H1 (cell line): ENCODE results near the gene MXD3. TPM values are rescaled to one million over a fixed set of nuclear protein-coding genes. Genes with fewer than 3 reads are reported as not detected.

ENCODE experiments used
- CTCF ChIA-PET: fragments of 300-600 bp; sonication (Branson Sonifier 250); formaldehyde crosslinking; loops from one replicate; lab custom pipeline; 2021; ENCODE audit not compliant: partially characterized antibody; lab: Charles Lee
- POLR2A ChIA-PET: fragments of 300-600 bp; sonication (Branson Sonifier 250); formaldehyde crosslinking; loops from one replicate; lab custom pipeline; 2021; ENCODE audit warnings: inconsistent platforms; ENCODE audit not compliant: partially characterized antibody; lab: Charles Lee
- DNase-seq, 2 experiments: peaks; one replicate each; pipeline versions ENCODE4 v3.0.0 to v3.0.0-alpha.2; 2010 to 2022; ENCODE audit warnings: low spot score in 2 of 2, low read depth in 1 of 2, mixed read lengths in 1 of 2
- FAIRE-seq: peaks from 2 replicates; lab custom pipeline; 2011; peaks lifted over from hg19 to GRCh38; lab: Jason Lieb, UNC
- H2AFZ ChIP-seq: 2 replicates; pipeline ENCODE4 v1.8.1; 2012; ENCODE audit warnings: low read length, inconsistent platforms
- H2AK5ac ChIP-seq: 2 replicates; pipeline ENCODE4 v1.6.1; 2013; ENCODE audit warnings: low read depth, low read length
- H2BK120ac ChIP-seq: replicated peaks from 2 replicates; pipeline ENCODE3; 2013; ENCODE audit warnings: low read depth, low read length, inconsistent platforms
- H2BK12ac ChIP-seq: 2 replicates; pipeline ENCODE4 v1.6.1; 2013; ENCODE audit warnings: low read depth, low read length
- H2BK15ac ChIP-seq: 2 replicates; pipeline ENCODE4 v1.6.1; 2013; ENCODE audit warnings: low read length
- H2BK20ac ChIP-seq: 2 replicates; pipeline ENCODE4 v1.6.1; 2013; ENCODE audit warnings: low read length
- H2BK5ac ChIP-seq: 2 replicates; pipeline ENCODE4 v1.6.1; 2013; ENCODE audit warnings: low read depth, low read length
- H3K14ac ChIP-seq: 2 replicates; pipeline ENCODE4 v1.6.1; 2013; ENCODE audit warnings: inconsistent platforms; ENCODE audit not compliant: insufficient read length
- H3K18ac ChIP-seq: 2 replicates; pipeline ENCODE4 v1.6.1; 2013; ENCODE audit warnings: low read length; ENCODE audit errors: extremely low read depth
- H3K23ac ChIP-seq: 2 replicates; pipeline ENCODE4 v1.6.1; 2013; ENCODE audit warnings: inconsistent platforms; ENCODE audit not compliant: insufficient read length
- H3K23me2 ChIP-seq: 2 replicates; pipeline ENCODE4 v1.6.1; 2013; ENCODE audit warnings: low read depth, low read length
- H3K27ac ChIP-seq: 2 replicates; pipeline ENCODE4 v1.6.1; 2011; ENCODE audit warnings: low read depth, low read length, inconsistent platforms
- H3K27me3 ChIP-seq, 4 experiments: replicated peaks in 1 of 4; 1 replicate in 1 of 4; 2 replicates in 3 of 4; pipeline versions ENCODE4 v1.6.1 to v1.8.1; 2011 to 2013; ENCODE audit warnings: low read length in 3 of 4, mild to moderate bottlenecking in 3 of 4, inconsistent platforms in 2 of 4, mixed read lengths in 2 of 4, moderate library complexity in 1 of 4; ENCODE audit not compliant: control insufficient read depth in 3 of 4, insufficient read depth in 3 of 4; ENCODE audit errors: extremely low read depth in 1 of 4
- H3K36me3 ChIP-seq, 4 experiments: 2 replicates each; pipeline versions ENCODE4 v1.6.1 to v1.8.1; 2011 to 2013; ENCODE audit warnings: mild to moderate bottlenecking in 4 of 4, low read length in 3 of 4, moderate library complexity in 2 of 4, control low read depth in 1 of 4, inconsistent platforms in 1 of 4; ENCODE audit not compliant: insufficient read depth in 4 of 4, control insufficient read depth in 2 of 4
- H3K4ac ChIP-seq: replicated peaks from 2 replicates; pipeline ENCODE3; 2013; ENCODE audit warnings: low read length, low read depth, mixed read lengths, inconsistent platforms; ENCODE audit not compliant: insufficient read length
- H3K4me1 ChIP-seq, 4 experiments: replicated peaks in 1 of 4; 1 replicate in 1 of 4; 2 replicates in 3 of 4; pipeline versions ENCODE4 v1.6.1 to v1.8.1; 2011 to 2013; ENCODE audit warnings: low read length in 3 of 4, inconsistent platforms in 2 of 4, mixed read lengths in 1 of 4; ENCODE audit not compliant: insufficient read depth in 4 of 4, control insufficient read depth in 3 of 4
- H3K4me2 ChIP-seq, 2 experiments: 2 replicates each; pipeline versions ENCODE4 v1.6.1 to v1.8.1; 2011 to 2013; ENCODE audit warnings: low read depth in 2 of 2, low read length in 2 of 2, control low read depth in 1 of 2, inconsistent platforms in 1 of 2, mild to moderate bottlenecking in 1 of 2; ENCODE audit not compliant: insufficient read depth in 1 of 2
- H3K4me3 ChIP-seq, 4 experiments: fragments of 200-600, 300-600 bp in 1 of 4; sonication (generic), shearing (Covaris generic), sonication (Bioruptor Twin) in 1 of 4; 2 replicates each; pipeline versions ENCODE4 v1.5.1 to v1.8.1; 2011 to 2016; ENCODE audit warnings: low read length in 4 of 4, low read depth in 3 of 4, control low read depth in 2 of 4, inconsistent platforms in 2 of 4, mild to moderate bottlenecking in 2 of 4, mixed read lengths in 1 of 4, moderate library complexity in 1 of 4; ENCODE audit not compliant: insufficient read depth in 2 of 4; ENCODE audit errors: extremely low read depth in 1 of 4
- H3K56ac ChIP-seq: replicated peaks from 2 replicates; pipeline ENCODE3; 2013; ENCODE audit warnings: low read depth, mild to moderate bottlenecking, mixed read lengths, low read length, inconsistent platforms; ENCODE audit not compliant: insufficient read length
- H3K79me1 ChIP-seq: 2 replicates; pipeline ENCODE4 v1.6.1; 2013; ENCODE audit warnings: low read depth, low read length, control low read depth
- H3K79me2 ChIP-seq, 2 experiments: 2 replicates each; pipeline versions ENCODE4 v1.6.1 to v1.8.1; 2012 to 2013; ENCODE audit warnings: low read length in 2 of 2, mild to moderate bottlenecking in 2 of 2, inconsistent platforms in 1 of 2; ENCODE audit not compliant: insufficient read depth in 2 of 2, control insufficient read depth in 1 of 2
- H3K9ac ChIP-seq, 4 experiments: replicated peaks in 1 of 4; 1 replicate in 1 of 4; 2 replicates in 3 of 4; pipeline versions ENCODE4 v1.6.1 to v1.8.1; 2011 to 2013; ENCODE audit warnings: low read depth in 3 of 4, low read length in 3 of 4, control low read depth in 2 of 4, mild to moderate bottlenecking in 2 of 4, moderate library complexity in 2 of 4, inconsistent platforms in 1 of 4; ENCODE audit errors: extremely low read depth in 1 of 4
- H3K9me3 ChIP-seq, 2 experiments: 2 replicates each; pipeline versions ENCODE4 v1.6.1 to v1.8.1; 2012 to 2013; ENCODE audit warnings: mild to moderate bottlenecking in 2 of 2, moderate library complexity in 2 of 2, control low read depth in 1 of 2, inconsistent platforms in 1 of 2, low read depth in 1 of 2, low read length in 1 of 2, mixed read lengths in 1 of 2; ENCODE audit not compliant: insufficient read depth in 2 of 2
- H4K20me1 ChIP-seq, 2 experiments: replicated peaks in 1 of 2; 2 replicates each; pipeline versions ENCODE3 to v1.8.1; 2011 to 2013; ENCODE audit warnings: inconsistent platforms in 2 of 2, low read length in 2 of 2, mild to moderate bottlenecking in 1 of 2; ENCODE audit not compliant: insufficient read depth in 2 of 2, control insufficient read depth in 1 of 2
- H4K5ac ChIP-seq: 2 replicates; pipeline ENCODE4 v1.6.1; 2013; ENCODE audit warnings: low read length, low read depth, mixed read lengths, inconsistent platforms; ENCODE audit not compliant: insufficient read length
- H4K8ac ChIP-seq: 2 replicates; pipeline ENCODE4 v1.8.0; 2013; ENCODE audit warnings: mild to moderate bottlenecking, moderate library complexity, low read length, inconsistent platforms; ENCODE audit not compliant: insufficient read depth; ENCODE audit errors: extremely low read depth
- H4K91ac ChIP-seq: replicated peaks from 2 replicates; pipeline ENCODE3; 2013; ENCODE audit warnings: low read length, mixed read lengths, inconsistent platforms; ENCODE audit not compliant: insufficient read length
- GABPA ChIP-seq: IDR thresholded peaks from 2 replicates; pipeline ENCODE4 v1.6.1; 2011; ENCODE audit warnings: mild to moderate bottlenecking, low read length, moderate library complexity, borderline replicate concordance; ENCODE audit not compliant: insufficient read depth
- SIX5 ChIP-seq: IDR thresholded peaks from 2 replicates; pipeline ENCODE4 v1.6.1; 2011; ENCODE audit warnings: mild to moderate bottlenecking, low read depth, low read length
- SP2 ChIP-seq: IDR thresholded peaks from 2 replicates; pipeline ENCODE4 v1.6.1; 2012; ENCODE audit warnings: mild to moderate bottlenecking, low read length, inconsistent platforms
- TAF1 ChIP-seq: IDR thresholded peaks from 2 replicates; pipeline ENCODE4 v1.6.1; 2011; ENCODE audit warnings: mild to moderate bottlenecking, low read depth, low read length
- TCF12 ChIP-seq: IDR thresholded peaks from 2 replicates; pipeline ENCODE4 v1.6.1; 2011; ENCODE audit warnings: low read depth, mild to moderate bottlenecking, low read length
- YY1 ChIP-seq: IDR thresholded peaks from 2 replicates; pipeline ENCODE4 v1.6.1; 2011; ENCODE audit warnings: low read depth, mild to moderate bottlenecking, low read length
- WGBS, 2 experiments: shearing (Covaris generic) in 1 of 2; methylation state at CpG; one replicate each; pipeline versions ENCODE4 v1.1.6 to v1.1.7; 2013 to 2015; ENCODE audit warnings: low lambda C conversion rate in 2 of 2, mixed read lengths in 2 of 2, inconsistent platforms in 1 of 2, low coverage in 1 of 2, missing lambda C conversion rate in 1 of 2; ENCODE audit not compliant: insufficient replicate concordance in 2 of 2, insufficient coverage in 1 of 2, insufficient read length in 1 of 2; ENCODE audit errors: extremely low coverage in 1 of 2, missing lambda C conversion rate in 1 of 2; 5-methylcytosine and 5-hydroxymethylcytosine counted together
- polyA plus RNA-seq, 7 experiments: library from polyadenylated mRNA; depleted of rRNA in 3 of 7; stranded (reverse) in 5 of 7; unstranded in 2 of 7; fragments of >200 nt in 5 of 7; fragments of 200-250 nt in 2 of 7; gene quantifications; 1 replicate in 5 of 7; 2 replicates in 1 of 7; 4 replicates in 1 of 7; pipeline versions ENCODE4 v1.2.1 to v1.2.3, GENCODE V29; 2011 to 2013; ENCODE audit warnings: missing spikeins in 2 of 7, mixed read lengths in 2 of 7
- total RNA-seq: library from RNA; stranded (reverse); fragmentation: NEBNext Ultra II Directional; extraction: Animal tissue kit (Norgen Biotek cat#: 25700); gene quantifications from 2 replicates; pipeline ENCODE4 v1.2.1, GENCODE V29; 2021
- TF ChIP-seq, protein P1 (sequence below): IDR thresholded peaks from 2 replicates; pipeline ENCODE4 v1.6.1; 2012; ENCODE audit warnings: inconsistent platforms
- TF ChIP-seq, protein P2 (sequence below), 3 experiments: IDR thresholded peaks; 1 replicate in 2 of 3; 2 replicates in 1 of 3; pipeline versions ENCODE4 v1.5.1 to v1.6.1; 2011; ENCODE audit warnings: low read length in 3 of 3, mild to moderate bottlenecking in 3 of 3, inconsistent platforms in 2 of 3, low read depth in 1 of 3, moderate library complexity in 1 of 3; ENCODE audit not compliant: insufficient read depth in 1 of 3; ENCODE audit errors: control extremely low read depth in 1 of 3

MXD3 gene
- total and polyA plus RNA-seq, 2 of the 8 experiments (the other 6 are each of a cell fraction or from before 2014, with no cell fraction given), result 6.5 to 7.7 TPM

DNA sequence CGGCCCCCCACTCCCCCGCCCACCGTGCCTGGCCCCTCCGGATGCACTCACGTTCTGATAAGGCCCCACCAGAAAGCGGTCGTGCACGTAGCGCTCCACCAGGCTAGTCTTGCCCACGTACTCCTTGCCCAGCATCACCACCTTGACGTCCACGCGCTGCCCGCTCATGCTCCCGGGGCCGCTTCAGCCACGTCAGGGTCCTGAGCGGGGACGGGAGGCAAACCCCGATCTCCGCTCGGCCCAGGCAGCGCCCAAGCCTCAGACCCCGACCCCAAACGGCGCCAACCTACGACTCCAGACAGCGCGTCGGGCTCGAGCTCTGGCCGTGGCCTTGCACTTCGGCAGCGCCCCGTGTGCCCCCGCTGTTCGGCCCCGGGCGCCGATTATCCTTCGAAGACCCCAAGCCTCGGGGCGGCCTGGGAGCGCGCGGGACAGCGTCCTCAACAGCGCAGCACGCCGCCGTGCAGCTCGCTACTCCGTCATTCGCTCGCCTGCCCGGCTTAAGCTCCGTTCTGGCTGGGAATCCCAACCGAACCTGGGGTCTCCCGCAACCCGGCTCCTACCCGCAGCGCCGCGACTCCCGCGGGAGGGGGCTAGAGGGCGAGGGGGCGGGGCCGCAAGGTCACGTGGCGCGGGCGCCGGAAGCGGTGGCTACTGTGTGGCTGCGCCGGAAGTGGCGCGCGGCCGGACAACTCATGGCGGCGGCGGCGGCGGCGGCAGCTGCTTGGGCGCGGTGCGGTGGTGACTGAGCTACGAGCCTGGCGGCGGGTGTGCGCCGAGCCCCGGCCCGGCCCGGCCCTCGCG, 8.4 kb downstream of the MXD3 start, which contains the start of the genes PRELID1 and RAB24:
Gene PRELID1 (plus strand): TSS at position 679 of the 804 bp plus-strand sequence. CDS start 187 bp downstream, outside the sequence.
Gene RAB24 (minus strand): TSS at position 599 of the 804 bp plus-strand sequence. CDS start 431 bp downstream, at position 168.
- Histone ChIP-seq H3K36me3 (peaks cover 3 to 27% (median 13%) of the 10 kb centered on the region in 4 experiments; a peak in 6 of 8 replicates), H2BK20ac (no peak within 1 kb of the TSS), H3K4me3 (peak within 1 kb of the TSS; percentile 91 to 99 (median 94)), H3K79me2 (peaks cover 10 to 19% of the 10 kb centered on the region in 2 experiments), H3K23me2 (peaks cover 13% of the 10 kb centered on the region; the same call in 1 of the 2 replicates), H3K56ac (peak within 1 kb of the TSS; percentile 67), H2BK120ac (no peak within 1 kb of the TSS), H3K4me2 (peak within 1 kb of the TSS; percentile 67 to 96), H2BK15ac (no peak within 1 kb of the TSS; the same call in 1 of the 2 replicates), H4K20me1 (peaks cover 9 to 17% of the 10 kb centered on the region in 2 experiments), H4K8ac (peak within 1 kb of the TSS; percentile 72), H3K27ac (peak within 1 kb of the TSS; percentile 69), H3K4me1 (peaks cover 0 to 20% (median 5%) of the 10 kb centered on the region in 4 experiments; a peak in 5 of 7 replicates), H3K9me3 (no peaks in the 10 kb centered on the region), H3K23ac (no peak within 1 kb of the TSS), H3K4ac (peak within 1 kb of the TSS; percentile 19), H2BK12ac (peak within 1 kb of the TSS; percentile 60; the same call in 1 of the 2 replicates), H3K79me1 (peaks cover 9% of the 10 kb centered on the region), H4K91ac (peak within 1 kb of the TSS; percentile 57), H3K9ac (peak within 1 kb of the TSS; percentile 81 to 95 (median 86)), H3K14ac (no peak within 1 kb of the TSS), H2BK5ac (peak within 1 kb of the TSS; percentile 63; the same call in 1 of the 2 replicates), H3K27me3 (no peaks in the 10 kb centered on the region), H2AFZ (peak within 1 kb of the TSS; percentile 21; the same call in 1 of the 2 replicates), H3K18ac (peak within 1 kb of the TSS; percentile 96), H2AK5ac (0 out of 2 replicates have a peak within 1 kb of the TSS, but pooled peaks have one; percentile 0), H4K5ac (peak within 1 kb of the TSS; percentile 70)
- POLR2A ChIA-PET, result interaction anchor here (0.8 to 12.1 kb wide), 6 partner anchors 9 to 168 kb away, joined by 3 to 111 read pairs (median 6); partner anchors contain the start of genes MXD3 and NSD1
- CTCF ChIA-PET, result interaction anchor here (1.2 to 1.4 kb wide), 3 partner anchors 15 to 190 kb away, joined by 3 to 4 read pairs (median 4); no protein-coding TSS in a partner anchor
- DNase-seq (peak in 1 of 2 experiments; percentile 97), FAIRE-seq (no peak)
- 1% methylated on average over 60 of the region's 100 CpGs; no CpG with 5 or more reads in 1 of the 2 experiments for WGBS, 2 experiments
- TF ChIP-seq SIX5 (no peak), TCF12 (no peak), YY1 (peak; percentile 83; the same call in 1 of the 2 replicates), SP2 (no peak), GABPA (peak; percentile 91), TAF1 (peak; percentile 84)
- TF ChIP-seq, protein P1, sequence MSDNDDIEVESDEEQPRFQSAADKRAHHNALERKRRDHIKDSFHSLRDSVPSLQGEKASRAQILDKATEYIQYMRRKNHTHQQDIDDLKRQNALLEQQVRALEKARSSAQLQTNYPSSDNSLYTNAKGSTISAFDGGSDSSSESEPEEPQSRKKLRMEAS, result peak; percentile 68
- TF ChIP-seq, protein P2, sequence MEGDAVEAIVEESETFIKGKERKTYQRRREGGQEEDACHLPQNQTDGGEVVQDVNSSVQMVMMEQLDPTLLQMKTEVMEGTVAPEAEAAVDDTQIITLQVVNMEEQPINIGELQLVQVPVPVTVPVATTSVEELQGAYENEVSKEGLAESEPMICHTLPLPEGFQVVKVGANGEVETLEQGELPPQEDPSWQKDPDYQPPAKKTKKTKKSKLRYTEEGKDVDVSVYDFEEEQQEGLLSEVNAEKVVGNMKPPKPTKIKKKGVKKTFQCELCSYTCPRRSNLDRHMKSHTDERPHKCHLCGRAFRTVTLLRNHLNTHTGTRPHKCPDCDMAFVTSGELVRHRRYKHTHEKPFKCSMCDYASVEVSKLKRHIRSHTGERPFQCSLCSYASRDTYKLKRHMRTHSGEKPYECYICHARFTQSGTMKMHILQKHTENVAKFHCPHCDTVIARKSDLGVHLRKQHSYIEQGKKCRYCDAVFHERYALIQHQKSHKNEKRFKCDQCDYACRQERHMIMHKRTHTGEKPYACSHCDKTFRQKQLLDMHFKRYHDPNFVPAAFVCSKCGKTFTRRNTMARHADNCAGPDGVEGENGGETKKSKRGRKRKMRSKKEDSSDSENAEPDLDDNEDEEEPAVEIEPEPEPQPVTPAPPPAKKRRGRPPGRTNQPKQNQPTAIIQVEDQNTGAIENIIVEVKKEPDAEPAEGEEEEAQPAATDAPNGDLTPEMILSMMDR (IDR thresholded peaks at IDR 0.05; ENCODE audit: control extremely low read depth in 1 of 3, insufficient read depth in 1 of 3, low read depth in 1 of 3, low read length in 3 of 3), result peak in 2 of 3 experiments; percentile 1 to 16; a peak in 1 of 4 replicates
